ENCODE results near the gene BCO1. TPM values are rescaled to one million over a fixed set of nuclear protein-coding genes. Genes with fewer than 3 reads are reported as not detected.

Gene BCO1
- total RNA-seq, 1 donor, result not detected

- peak; percentile 79 for DNase-seq (ENCODE audit: low read depth)
- TF ChIP-seq CTCF (IDR thresholded peaks at IDR 0.05; ENCODE audit: insufficient read depth, low read length), result no peak
- H3K4me3 ChIP-seq (ENCODE audit: low read depth, low read length), result peak overlapping the region; percentile 16
Measured at GRCh38 chr16:81319221-81319912, 80.9 kb downstream of the BCO1 start.

- no peak overlapping the region for H3K4me3 ChIP-seq (ENCODE audit: low read depth, low read length)
- DNase-seq (ENCODE audit: low read depth), result no peak
- no peak for TF ChIP-seq CTCF (IDR thresholded peaks at IDR 0.05; ENCODE audit: insufficient read depth, low read length)
Measured at GRCh38 chr16:81321039-81321438, 82.5 kb downstream of the BCO1 start.

- DNase-seq (ENCODE audit: low read depth), result no peak
- TF ChIP-seq CTCF (IDR thresholded peaks at IDR 0.05; ENCODE audit: insufficient read depth, low read length), result no peak
- no peak overlapping the region for H3K4me3 ChIP-seq (ENCODE audit: low read depth, low read length)
Measured at GRCh38 chr16:81321536-81321935, 83.0 kb downstream of the BCO1 start.

- DNase-seq (ENCODE audit: low read depth), result no peak
- H3K4me3 ChIP-seq (ENCODE audit: low read depth, low read length), result no peak overlapping the region
- no peak for TF ChIP-seq CTCF (IDR thresholded peaks at IDR 0.05; ENCODE audit: insufficient read depth, low read length)
Measured at GRCh38 chr16:81324808-81325207, 86.3 kb downstream of the BCO1 start.

- DNase-seq (ENCODE audit: low read depth), result no peak
- H3K4me3 ChIP-seq (ENCODE audit: low read depth, low read length), result no peak overlapping the region
- TF ChIP-seq CTCF (IDR thresholded peaks at IDR 0.05; ENCODE audit: insufficient read depth, low read length), result no peak
Measured at GRCh38 chr16:81327011-81327410, 88.5 kb downstream of the BCO1 start.

GRCh38 chr16:81327447-81328196 is 89.1 kb downstream of the BCO1 start:
- no peak for TF ChIP-seq CTCF (IDR thresholded peaks at IDR 0.05; ENCODE audit: insufficient read depth, low read length)
- no peak for DNase-seq (ENCODE audit: low read depth)
- H3K4me3 ChIP-seq (ENCODE audit: low read depth, low read length), result no peak overlapping the region
